ENCODE results near the gene NRL. TPM values are rescaled to one million over a fixed set of nuclear protein-coding genes. Genes with fewer than 3 reads are reported as not detected.

NRL gene
- total RNA-seq, 1 experiment from 2014 or later, result 0.66 TPM

- intact Hi-C loops (cut with micrococcal nuclease), result no loop called here
- ChIA-PET POLR2A (no interaction called here), CTCF (no interaction called here), RAD21 (ENCODE audit: low non-redundant PET in 1 of 2, low total read pairs in 2 of 2, uncharacterized antibody in 2 of 2, unreplicated experiment in 2 of 2) (no interaction called here)
- ATAC-seq (no peak), DNase-seq (ENCODE audit: low read depth, low spot score) (no peak)
- Histone ChIP-seq H3K4me3 (replicated peaks in 1 of 2; ENCODE audit: low read depth in 1 of 2, low read length in 2 of 2) (no peak overlapping the region), H4K20me1 (ENCODE audit: insufficient read depth) (no peaks in the 10 kb centered on the region), H3K4me1 (ENCODE audit: control insufficient read depth in 1 of 2, insufficient read depth in 2 of 2, low read length in 2 of 2) (peaks cover 6 to 12% of the 10 kb centered on the region in 2 experiments; a peak in 3 of 4 replicates), H3K27ac (ENCODE audit: low read depth, low read length) (no peak overlapping the region), H3K36me3 (ENCODE audit: control insufficient read depth in 1 of 2, insufficient read depth in 2 of 2, low read length in 2 of 2) (peaks cover 18 to 28% of the 10 kb centered on the region in 2 experiments), H3K79me2 (ENCODE audit: insufficient read depth, low read length) (peaks cover 14% of the 10 kb centered on the region; the same call in 1 of the 2 replicates), H3K9me2 (ENCODE audit: insufficient read depth) (no peaks in the 10 kb centered on the region), H2AFZ (ENCODE audit: low read depth, low read length, poor library complexity, severe bottlenecking) (no peak overlapping the region), H3K9me3 (ENCODE audit: control insufficient read depth in 1 of 2, insufficient read depth in 1 of 2, low read depth in 1 of 2, low read length in 2 of 2) (no peaks in the 10 kb centered on the region), H3K9ac (ENCODE audit: low read length) (no peak overlapping the region), H3K4me2 (ENCODE audit: low read length) (no peak overlapping the region), H3K27me3 (ENCODE audit: insufficient read depth, low read length) (no peaks in the 10 kb centered on the region)
- BruUV-seq (replicated peaks), result no TSS peak
- no peak for TF ChIP-seq RAD21 (IDR thresholded peaks at IDR 0.05; ENCODE audit: low read depth)
- TF ChIP-seq SP1 (IDR thresholded peaks at IDR 0.05; ENCODE audit: low read depth), result no peak
- TF ChIP-seq EZH2phosphoT487 (IDR thresholded peaks at IDR 0.05; ENCODE audit: borderline replicate concordance), result no peak
- TF ChIP-seq CBX3 (IDR thresholded peaks at IDR 0.05; ENCODE audit: low read depth), result no peak
- TF ChIP-seq ATF3 (IDR thresholded peaks at IDR 0.05), result no peak
- TF ChIP-seq POLR2A (IDR thresholded peaks at IDR 0.05; ENCODE audit: borderline replicate concordance, extremely low read depth, insufficient read depth, insufficient read length), result no peak
Measured at GRCh38 chr14:24119691-24120090, 4.9 kb upstream of the NRL start.

GRCh38 chr14:24117179-24117578 is 2.4 kb upstream of the NRL start:
- H3K9me2 ChIP-seq (ENCODE audit: insufficient read depth), result no peaks in the 10 kb centered on the region
- intact Hi-C loops (cut with micrococcal nuclease), result no loop called here

More at GRCh38 chr14:24117179-24117578, 2.4 kb upstream of the NRL start:
- CTCF ChIA-PET, result no interaction called here
- no peaks in the 10 kb centered on the region for H4K20me1 ChIP-seq (ENCODE audit: insufficient read depth)
- no peak overlapping the region for H3K4me2 ChIP-seq (ENCODE audit: low read length)
- no TSS peak for BruUV-seq (replicated peaks)
- H3K27me3 ChIP-seq (ENCODE audit: insufficient read depth, low read length), result no peaks in the 10 kb centered on the region
- RAD21 ChIA-PET (ENCODE audit: low non-redundant PET in 1 of 2, low total read pairs in 2 of 2, uncharacterized antibody in 2 of 2, unreplicated experiment in 2 of 2), result no interaction called here
- ATAC-seq, result no peak
- H3K27ac ChIP-seq (ENCODE audit: low read depth, low read length), result no peak overlapping the region
- no peaks in the 10 kb centered on the region for H3K9me3 ChIP-seq (ENCODE audit: control insufficient read depth in 1 of 2, insufficient read depth in 1 of 2, low read depth in 1 of 2, low read length in 2 of 2)
- H3K36me3 ChIP-seq (ENCODE audit: control insufficient read depth in 1 of 2, insufficient read depth in 2 of 2, low read length in 2 of 2), result peaks cover 18 to 21% of the 10 kb centered on the region in 2 experiments
- H3K4me1 ChIP-seq (ENCODE audit: control insufficient read depth in 1 of 2, insufficient read depth in 2 of 2, low read length in 2 of 2), result peaks cover 6 to 16% of the 10 kb centered on the region in 2 experiments; a peak in 3 of 4 replicates
- H2AFZ ChIP-seq (ENCODE audit: low read depth, low read length, poor library complexity, severe bottlenecking), result no peak overlapping the region
- H3K4me3 ChIP-seq (replicated peaks in 1 of 2; ENCODE audit: low read depth in 1 of 2, low read length in 2 of 2), result no peak overlapping the region
- POLR2A ChIA-PET, result no interaction called here
- no peak for DNase-seq (ENCODE audit: low read depth, low spot score)
- H3K79me2 ChIP-seq (ENCODE audit: insufficient read depth, low read length), result peaks cover 14% of the 10 kb centered on the region; the same call in 1 of the 2 replicates
- TF ChIP-seq POLR2A (IDR thresholded peaks at IDR 0.05; ENCODE audit: borderline replicate concordance, extremely low read depth, insufficient read depth, insufficient read length) (no peak), EZH2phosphoT487 (IDR thresholded peaks at IDR 0.05; ENCODE audit: borderline replicate concordance) (no peak), CTCF (IDR thresholded peaks at IDR 0.05 in 2 of 3, conservative IDR thresholded peaks at IDR 0.05 in 1 of 3; ENCODE audit: borderline replicate concordance in 1 of 3, insufficient read depth in 1 of 3, low read depth in 2 of 3, low read length in 2 of 3) (no peak), ATF3 (IDR thresholded peaks at IDR 0.05) (no peak)
- H3K9ac ChIP-seq (ENCODE audit: low read length), result no peak overlapping the region

All from HCT116 (cell line).